K562 (cell line): ENCODE measurements around the gene FLOT2. TPM values are rescaled to one million over a fixed set of nuclear protein-coding genes. Genes with fewer than 3 reads are reported as not detected.

Source experiments
- ARID1B ChIP-seq: fragments of 450-650 bp; IDR thresholded peaks from 2 replicates; pipeline ENCODE4 v1.6.1; 2016; ENCODE audit warnings: antibody characterized with exemption, mild to moderate bottlenecking, inconsistent platforms
- ARID4B ChIP-seq: sonication (generic); formaldehyde crosslinking; IDR thresholded peaks from 2 replicates; pipeline ENCODE4 v1.8.0; 2022; ENCODE audit warnings: mild to moderate bottlenecking, missing genetic modification reagents
- ELF2 ChIP-seq: fragments of 250-450 bp; sonication (Bioruptor Pico); IDR thresholded peaks from 2 replicates; pipeline ENCODE4 v1.5.0; 2021; ENCODE audit warnings: mild to moderate bottlenecking
- FOXJ3 ChIP-seq: sonication (generic); formaldehyde crosslinking; IDR thresholded peaks from 2 replicates; pipeline ENCODE4 v1.4.0; 2020; ENCODE audit warnings: mild to moderate bottlenecking, missing genetic modification reagents
- HNRNPUL1 ChIP-seq: fragments of 200-400 bp; formaldehyde crosslinking; IDR thresholded peaks from 2 replicates; pipeline ENCODE4 v1.6.1; 2017; ENCODE audit warnings: low read length
- JUND ChIP-seq, 2 experiments: IDR thresholded peaks; 2 replicates in 1 of 2; 3 replicates in 1 of 2; pipeline ENCODE4 v1.6.1; 2011; ENCODE audit warnings: borderline replicate concordance in 2 of 2, low read depth in 2 of 2, low read length in 2 of 2, improper control_type of control experiment in 1 of 2, missing biosample characterization in 1 of 2, missing genetic modification characterization in 1 of 2, missing genetic modification reagents in 1 of 2
- MCM7 ChIP-seq, 2 experiments: fragments of 450-650 bp; IDR thresholded peaks; 2 replicates each; pipeline ENCODE4 v1.6.1; 2016 to 2018
- MTF1 ChIP-seq: fragments of 250-450 bp; sonication (Bioruptor Pico); IDR thresholded peaks from 2 replicates; pipeline ENCODE4 v1.9.0; 2021; ENCODE audit warnings: moderate library complexity, mild to moderate bottlenecking, inconsistent platforms, borderline replicate concordance
- NFE2L1 ChIP-seq: fragments of 450-650 bp; IDR thresholded peaks from 2 replicates; pipeline ENCODE4 v1.6.1; 2016; ENCODE audit warnings: missing genetic modification characterization, low read depth, mild to moderate bottlenecking, missing compliant biosample characterization, moderate library complexity, borderline replicate concordance
- POLR3G ChIP-seq: IDR thresholded peaks from 2 replicates; pipeline ENCODE4 v1.6.1; 2011; ENCODE audit not compliant: insufficient read length, insufficient replicate concordance; ENCODE audit errors: extremely low read depth
- SIN3A ChIP-seq, 2 experiments: fragments of 150-350 bp in 1 of 2; IDR thresholded peaks; 2 replicates each; pipeline ENCODE4 v1.6.1; 2011 to 2016; ENCODE audit warnings: borderline replicate concordance in 2 of 2, low read depth in 2 of 2, low read length in 2 of 2, mild to moderate bottlenecking in 2 of 2, moderate library complexity in 2 of 2; ENCODE audit not compliant: control insufficient read depth in 1 of 2
- TCF3 ChIP-seq: sonication (generic); formaldehyde crosslinking; IDR thresholded peaks from 2 replicates; pipeline ENCODE4 v1.4.0; 2020; ENCODE audit warnings: mild to moderate bottlenecking, missing genetic modification reagents
- TOE1 ChIP-seq, 2 experiments: fragments of 450-650 bp in 1 of 2; sonication (generic) in 1 of 2; formaldehyde crosslinking in 1 of 2; IDR thresholded peaks; 2 replicates each; pipeline versions ENCODE4 v1.7.1 to v1.8.0; 2016 to 2022; ENCODE audit warnings: borderline replicate concordance in 2 of 2, mild to moderate bottlenecking in 2 of 2, antibody characterized with exemption in 1 of 2, inconsistent platforms in 1 of 2, low read depth in 1 of 2, missing genetic modification reagents in 1 of 2, moderate library complexity in 1 of 2
- USF2 ChIP-seq: sonication (generic); formaldehyde crosslinking; IDR thresholded peaks from 2 replicates; pipeline ENCODE4 v1.5.0; 2020; ENCODE audit warnings: missing genetic modification reagents
- ZBTB7A ChIP-seq: IDR thresholded peaks from 2 replicates; pipeline ENCODE4 v1.6.1; 2011; ENCODE audit warnings: low read depth, mild to moderate bottlenecking, low read length, moderate library complexity, borderline replicate concordance; ENCODE audit not compliant: control insufficient read depth
- ZNF639 ChIP-seq, 2 experiments: fragments of 200-800 bp in 1 of 2; sonication (Bioruptor generic) in 1 of 2; sonication (generic) in 1 of 2; formaldehyde crosslinking in 1 of 2; IDR thresholded peaks in 1 of 2; conservative IDR thresholded peaks in 1 of 2; 2 replicates each; pipeline versions ENCODE4 v1.5.0 to v1.6.1; 2016 to 2020; ENCODE audit warnings: missing compliant biosample characterization in 1 of 2, missing genetic modification characterization in 1 of 2, missing genetic modification reagents in 1 of 2
- ZNF655 ChIP-seq: fragments of 250-450 bp; sonication (Bioruptor Pico); IDR thresholded peaks from 2 replicates; pipeline ENCODE4 v1.5.0; 2021
- ZNF77 ChIP-seq: fragments of 250-450 bp; sonication (Bioruptor Pico); IDR thresholded peaks from 2 replicates; pipeline ENCODE4 v1.5.0; 2020
- polyA plus RNA-seq, 8 experiments: library from polyadenylated mRNA; depleted of rRNA in 4 of 8; stranded (reverse) in 5 of 8; unstranded in 3 of 8; fragments of >200 nt; fragmentation: Nextera tagmentation in 2 of 8; fragmentation: Illumina TruSeq in 1 of 8; extraction: Ambion mirVana in 2 of 8; extraction: Trizol in 1 of 8; gene quantifications; 2 replicates each; pipeline versions ENCODE4 v1.2.1 to v1.2.3, GENCODE V29; 2011 to 2014; ENCODE audit warnings: inconsistent platforms in 1 of 8, missing spikeins in 1 of 8
- total RNA-seq, 7 experiments: library from RNA; depleted of rRNA in 6 of 7; stranded (reverse); fragments of >200 nt in 6 of 7; fragmentation: Illumina TruSeq in 2 of 7; extraction: Trizol in 2 of 7; gene quantifications; 2 replicates each; pipeline versions ENCODE4 v1.2.1 to v1.2.3, GENCODE V29; 2011 to 2021; ENCODE audit warnings: low replicate concordance in 1 of 7

Gene FLOT2
- total and polyA plus RNA-seq, 9 of the 15 experiments (the other 6 are each of a cell fraction or from before 2014, with no cell fraction given): 17.5 to 138 (median 41.7) TPM

- TF ChIP-seq ZNF639 (CRISPR knock-in tag; conservative IDR thresholded peaks at IDR 0.05 in 1 of 2, IDR thresholded peaks at IDR 0.05 in 1 of 2) (no peak), FOXJ3 (CRISPR knock-in tag) (no peak), TCF3 (CRISPR knock-in tag) (no peak), ZNF655 (CRISPR knock-in tag) (no peak), ARID1B (0 out of 2 replicates have a peak, but pooled peaks have one; percentile 30), HNRNPUL1 (no peak), JUND (IDR thresholded peaks at IDR 0.05; ENCODE audit: borderline replicate concordance, low read depth, low read length) (peak; percentile 22; the same call in 1 of the 2 replicates), JUND (tag; IDR thresholded peaks at IDR 0.05; ENCODE audit: borderline replicate concordance, low read depth, low read length) (no peak), TOE1 (IDR thresholded peaks at IDR 0.05; ENCODE audit: borderline replicate concordance) (peak; percentile 93), TOE1 (CRISPR knock-in tag; IDR thresholded peaks at IDR 0.05; ENCODE audit: borderline replicate concordance, low read depth) (no peak), POLR3G (no peak), ARID4B (CRISPR knock-in tag) (no peak), SIN3A (IDR thresholded peaks at IDR 0.05; ENCODE audit: borderline replicate concordance in 2 of 2, control insufficient read depth in 1 of 2, low read depth in 2 of 2, low read length in 2 of 2) (peak in 1 of 2 experiments; percentile 61; a peak in 1 of 4 replicates), MTF1 (CRISPR knock-in tag) (no peak), ZNF77 (CRISPR knock-in tag) (0 out of 2 replicates have a peak, but pooled peaks have one; percentile 25), ZBTB7A (peak; percentile 23; the same call in 1 of the 2 replicates), ELF2 (no peak), NFE2L1 (tag) (no peak), MCM7 (IDR thresholded peaks at IDR 0.05) (no peak), USF2 (peak; percentile 67)
Observed at GRCh38 chr17:28904800-28905199, 7.3 kb upstream of the FLOT2 start (continued).
